GM23248 (cell line): ENCODE data around the gene LTB. TPM values are rescaled to one million over a fixed set of nuclear protein-coding genes. Genes with fewer than 3 reads are reported as not detected.
A peak's percentile ranks its signal among the peaks of the same experiment; 100 is the strongest.

Experiments used
- DNase-seq: peaks from one replicate; pipeline ENCODE4 v3.0.0-alpha.2; 2015
- H2AFZ ChIP-seq: fragments of 200-600 bp; sonication (generic); 2 replicates; pipeline ENCODE4 v1.6.1; 2016; ENCODE audit warnings: antibody characterized with exemption
- H3F3A ChIP-seq: fragments of 200-600 bp; sonication (generic); 2 replicates; pipeline ENCODE4 v1.6.1; 2016; ENCODE audit warnings: mild to moderate bottlenecking, antibody characterized with exemption, mixed run types; ENCODE audit not compliant: insufficient read depth
- H3K27ac ChIP-seq: fragments of 200-600 bp; sonication (generic); 2 replicates; pipeline ENCODE4 v1.5.1; 2016; ENCODE audit warnings: mild to moderate bottlenecking
- H3K27me3 ChIP-seq: fragments of 200-600 bp; sonication (generic); replicated peaks from 2 replicates; pipeline ENCODE4 v1.6.1; 2016; ENCODE audit warnings: mild to moderate bottlenecking; ENCODE audit not compliant: insufficient read depth
- H3K36me3 ChIP-seq: fragments of 200-600 bp; sonication (generic); 2 replicates; pipeline ENCODE4 v1.6.1; 2016; ENCODE audit warnings: low read depth, mild to moderate bottlenecking
- H3K4me1 ChIP-seq: fragments of 200-600 bp; sonication (generic); 2 replicates; pipeline ENCODE4 v1.6.1; 2016; ENCODE audit warnings: mild to moderate bottlenecking; ENCODE audit not compliant: insufficient read depth
- H3K4me2 ChIP-seq: fragments of 200-600 bp; sonication (generic); one replicate; pipeline ENCODE4 v1.6.1; 2016; ENCODE audit warnings: mild to moderate bottlenecking; ENCODE audit not compliant: unreplicated experiment
- H3K4me3 ChIP-seq: fragments of 200-600 bp; sonication (generic); 2 replicates; pipeline ENCODE4 v1.5.1; 2016; ENCODE audit warnings: mild to moderate bottlenecking
- H3K79me2 ChIP-seq: fragments of 200-600 bp; sonication (generic); 2 replicates; pipeline ENCODE4 v1.6.1; 2016; ENCODE audit warnings: mild to moderate bottlenecking; ENCODE audit not compliant: insufficient read depth
- H3K9ac ChIP-seq: fragments of 200-600 bp; sonication (generic); 2 replicates; pipeline ENCODE4 v1.6.1; 2016; ENCODE audit warnings: mild to moderate bottlenecking
- H3K9me2 ChIP-seq: fragments of 200-600 bp; sonication (generic); 2 replicates; pipeline ENCODE4 v1.6.1; 2016; ENCODE audit warnings: mixed run types, mild to moderate bottlenecking, moderate library complexity; ENCODE audit not compliant: insufficient read depth
- H3K9me3 ChIP-seq: fragments of 200-600 bp; sonication (generic); one replicate; pipeline ENCODE4 v1.6.1; 2017; ENCODE audit warnings: low read depth
- H4K20me1 ChIP-seq: fragments of 200-600 bp; sonication (generic); 2 replicates; pipeline ENCODE4 v1.6.0; 2016; ENCODE audit not compliant: insufficient read depth
- EZH2 ChIP-seq: fragments of 200-600 bp; sonication (generic); IDR thresholded peaks from 2 replicates; pipeline ENCODE4 v1.6.1; 2018; ENCODE audit warnings: antibody characterized with exemption, mild to moderate bottlenecking; ENCODE audit not compliant: insufficient read depth, poor library complexity, severe bottlenecking
- EZH2phosphoT487 ChIP-seq: fragments of 200-600 bp; sonication (generic); IDR thresholded peaks from 2 replicates; pipeline ENCODE4 v1.6.1; 2018; ENCODE audit warnings: antibody characterized with exemption, moderate library complexity, mild to moderate bottlenecking, low read depth; ENCODE audit not compliant: insufficient read depth
- WGBS, 2 experiments: methylation state at CpG; one replicate each; pipeline ENCODE4 v1.1.6; 2015 to 2017; ENCODE audit warnings: low lambda C conversion rate in 2 of 2, low coverage in 1 of 2; ENCODE audit errors: missing lambda C conversion rate in 2 of 2; 5-methylcytosine and 5-hydroxymethylcytosine counted together
- in situ Hi-C: fragments of 300-500 bp; cut with MboI; formaldehyde crosslinking; loops from 2 replicates; pipeline ENCODE4 v1.15.0; 2020
- polyA plus RNA-seq: library from polyadenylated mRNA; unstranded; fragments of >200 nt; fragmentation: Nextera tagmentation; extraction: Ambion mirVana; gene quantifications from 2 replicates; pipeline ENCODE4 v1.2.1, GENCODE V29; 2016
- total RNA-seq: library from RNA; depleted of rRNA; stranded (reverse); fragments of >200 nt; shearing (Covaris generic); gene quantifications from 2 replicates; pipeline ENCODE4 v1.2.3, GENCODE V29; 2014

The LTB gene
- total and polyA plus RNA-seq, 2 experiments from 2014 or later, result not detected

- Histone ChIP-seq H3K27me3 (no peaks in the 10 kb centered on the region), H3K79me2 (no peaks in the 10 kb centered on the region), H3K9ac (no peak overlapping the region), H3K9me3 (no peaks in the 10 kb centered on the region), H3K4me1 (no peaks in the 10 kb centered on the region), H3K4me2 (no peak overlapping the region), H3K4me3 (no peak overlapping the region), H3K36me3 (no peaks in the 10 kb centered on the region), H2AFZ (no peak overlapping the region), H4K20me1 (no peaks in the 10 kb centered on the region), H3K9me2 (no peaks in the 10 kb centered on the region), H3F3A (peaks cover 4% of the 10 kb centered on the region), H3K27ac (no peak overlapping the region)
- DNase-seq, result no peak
- in situ Hi-C loops, result no loop called here
- TF ChIP-seq EZH2phosphoT487, result no peak
- TF ChIP-seq EZH2, result no peak
- 79 to 88% methylated on average over 8 of the region's 8 CpGs for WGBS, 2 experiments
Measured at GRCh38 chr6:31614075-31614619, 31.9 kb upstream of the LTB start.

- Histone ChIP-seq H3K9me3 (no peaks in the 10 kb centered on the region), H3K4me1 (no peaks in the 10 kb centered on the region), H4K20me1 (no peaks in the 10 kb centered on the region), H3K4me3 (no peak overlapping the region), H3K27me3 (no peaks in the 10 kb centered on the region), H3F3A (no peaks in the 10 kb centered on the region; the same call in 1 of the 2 replicates), H3K79me2 (no peaks in the 10 kb centered on the region), H3K9me2 (no peaks in the 10 kb centered on the region), H3K36me3 (no peaks in the 10 kb centered on the region), H3K4me2 (no peak overlapping the region), H3K9ac (no peak overlapping the region), H3K27ac (no peak overlapping the region), H2AFZ (no peak overlapping the region)
- in situ Hi-C loops, result no loop called here
- 10 to 12% methylated on average over 4 of the region's 4 CpGs for WGBS, 2 experiments
- TF ChIP-seq EZH2, result no peak
- DNase-seq, result peak; percentile 20
Measured at GRCh38 chr6:31610968-31611367, 28.7 kb upstream of the LTB start.

GRCh38 chr6:31609519-31610406 is 27.5 kb upstream of the LTB start:
- Histone ChIP-seq H3K27me3 (no peaks in the 10 kb centered on the region), H3K9me3 (no peaks in the 10 kb centered on the region), H3K9me2 (no peaks in the 10 kb centered on the region), H4K20me1 (no peaks in the 10 kb centered on the region), H3K4me2 (no peak overlapping the region), H2AFZ (no peak overlapping the region), H3K27ac (no peak overlapping the region), H3K4me3 (no peak overlapping the region), H3F3A (no peaks in the 10 kb centered on the region; the same call in 1 of the 2 replicates), H3K9ac (no peak overlapping the region), H3K4me1 (no peaks in the 10 kb centered on the region), H3K79me2 (no peaks in the 10 kb centered on the region), H3K36me3 (no peaks in the 10 kb centered on the region)
- 66% methylated on average over 8 of the region's 8 CpGs for WGBS, 2 experiments
- DNase-seq, result no peak
- in situ Hi-C loops, result no loop called here
- TF ChIP-seq EZH2 (no peak), EZH2phosphoT487 (no peak)

- no peaks in the 10 kb centered on the region for H3K27me3 ChIP-seq
- DNase-seq, result no peak
- TF ChIP-seq EZH2 (no peak), EZH2phosphoT487 (no peak)
- H4K20me1 ChIP-seq, result no peaks in the 10 kb centered on the region
- WGBS, 2 experiments, result 88 to 93% methylated on average over 1 of the region's 1 CpG
- no peak overlapping the region for H2AFZ ChIP-seq
- no peak overlapping the region for H3K9ac ChIP-seq
- no peaks in the 10 kb centered on the region for H3K4me1 ChIP-seq
- no peak overlapping the region for H3K4me3 ChIP-seq
- H3K9me3 ChIP-seq, result no peaks in the 10 kb centered on the region
- no peak overlapping the region for H3K27ac ChIP-seq
- H3K36me3 ChIP-seq, result no peaks in the 10 kb centered on the region
- H3K9me2 ChIP-seq, result no peaks in the 10 kb centered on the region
- no peaks in the 10 kb centered on the region for H3K79me2 ChIP-seq
- no peaks in the 10 kb centered on the region; the same call in 1 of the 2 replicates for H3F3A ChIP-seq
- in situ Hi-C loops, result no loop called here
- H3K4me2 ChIP-seq, result no peak overlapping the region
Measured at GRCh38 chr6:31607317-31607716, 25.1 kb upstream of the LTB start.
